H9 (cell line): Measurements from ENCODE around the gene IL25. TPM values are rescaled to one million over a fixed set of nuclear protein-coding genes. Genes with fewer than 3 reads are reported as not detected.
A peak's percentile ranks its signal among the peaks of the same experiment; 100 is the strongest.

ENCODE experiments used
- DNase-seq: peaks from one replicate; pipeline ENCODE4 v3.0.0-alpha.2; 2017
- H2AFZ ChIP-seq: one replicate; pipeline ENCODE4 v1.6.1; 2013; ENCODE audit warnings: mild to moderate bottlenecking, low read length, control low read depth, moderate library complexity
- H2AK5ac ChIP-seq: 2 replicates; pipeline ENCODE4 v1.6.1; 2013; ENCODE audit warnings: low read length, control low read depth, mixed read lengths; ENCODE audit not compliant: insufficient read length
- H2BK120ac ChIP-seq: one replicate; pipeline ENCODE4 v1.6.1; 2013; ENCODE audit warnings: low read depth, mild to moderate bottlenecking, low read length, control low read depth, inconsistent platforms; ENCODE audit not compliant: poor library complexity, severe bottlenecking
- H2BK12ac ChIP-seq: 2 replicates; pipeline ENCODE4 v1.6.1; 2013; ENCODE audit warnings: low read length, control low read depth, mixed read lengths, low read depth; ENCODE audit not compliant: insufficient read length
- H2BK15ac ChIP-seq: 2 replicates; pipeline ENCODE4 v1.6.1; 2013; ENCODE audit warnings: low read depth, low read length, control low read depth
- H2BK20ac ChIP-seq: one replicate; pipeline ENCODE4 v1.6.1; 2013; ENCODE audit warnings: low read depth, mild to moderate bottlenecking, low read length, control low read depth, inconsistent platforms; ENCODE audit not compliant: poor library complexity, severe bottlenecking
- H2BK5ac ChIP-seq: 2 replicates; pipeline ENCODE4 v1.6.1; 2013; ENCODE audit warnings: low read length, control low read depth, mixed read lengths; ENCODE audit not compliant: insufficient read length
- H3K14ac ChIP-seq: 2 replicates; pipeline ENCODE4 v1.6.1; 2013; ENCODE audit warnings: low read length, control low read depth; ENCODE audit not compliant: insufficient read depth
- H3K18ac ChIP-seq: 2 replicates; pipeline ENCODE4 v1.6.1; 2013; ENCODE audit warnings: low read depth, mild to moderate bottlenecking, mixed read lengths, low read length, control low read depth; ENCODE audit not compliant: insufficient read length
- H3K23ac ChIP-seq: 2 replicates; pipeline ENCODE4 v1.6.1; 2013; ENCODE audit warnings: low read length, control low read depth, mixed read lengths, low read depth; ENCODE audit not compliant: insufficient read length
- H3K23me2 ChIP-seq: 2 replicates; pipeline ENCODE4 v1.6.1; 2013; ENCODE audit warnings: low read depth, mild to moderate bottlenecking, mixed read lengths, low read length, control low read depth; ENCODE audit not compliant: insufficient read length, poor library complexity, severe bottlenecking
- H3K27ac ChIP-seq: 2 replicates; pipeline ENCODE4 v1.5.1; 2013; ENCODE audit warnings: low read length, control low read depth, mixed read lengths, low read depth; ENCODE audit not compliant: insufficient read length
- H3K27me3 ChIP-seq: 2 replicates; pipeline ENCODE4 v1.6.1; 2013; ENCODE audit warnings: low read length, control low read depth, inconsistent platforms; ENCODE audit not compliant: insufficient read depth
- H3K4ac ChIP-seq: 2 replicates; pipeline ENCODE4 v1.6.1; 2013; ENCODE audit warnings: low read depth, mild to moderate bottlenecking, control low read depth, inconsistent platforms, low read length, moderate library complexity
- H3K4me1 ChIP-seq: 2 replicates; pipeline ENCODE4 v1.6.1; 2013; ENCODE audit warnings: low read length, control low read depth, inconsistent platforms; ENCODE audit not compliant: insufficient read depth
- H3K4me2 ChIP-seq: 2 replicates; pipeline ENCODE4 v1.6.1; 2013; ENCODE audit warnings: low read length, control low read depth, mixed read lengths; ENCODE audit not compliant: insufficient read length, insufficient read depth
- H3K56ac ChIP-seq: 2 replicates; pipeline ENCODE4 v1.6.1; 2013; ENCODE audit warnings: low read depth, mild to moderate bottlenecking, mixed read lengths, low read length, control low read depth; ENCODE audit not compliant: insufficient read length
- H3K79me1 ChIP-seq: 2 replicates; pipeline ENCODE4 v1.6.1; 2013; ENCODE audit warnings: low read depth, mild to moderate bottlenecking, moderate library complexity, low read length, control low read depth, inconsistent platforms; ENCODE audit not compliant: insufficient read depth, poor library complexity, severe bottlenecking
- H3K79me2 ChIP-seq: 2 replicates; pipeline ENCODE4 v1.6.1; 2013; ENCODE audit warnings: low read length, control low read depth, inconsistent platforms; ENCODE audit not compliant: insufficient read depth
- H3K9ac ChIP-seq: 2 replicates; pipeline ENCODE4 v1.6.1; 2013; ENCODE audit warnings: low read length, control low read depth, mixed read lengths; ENCODE audit not compliant: insufficient read length; ENCODE audit errors: extremely low read depth
- H3K9me3 ChIP-seq: one replicate; pipeline ENCODE4 v1.6.1; 2013; ENCODE audit warnings: low read depth, low read length, inconsistent platforms; ENCODE audit not compliant: control insufficient read depth
- H3T11ph ChIP-seq: one replicate; pipeline ENCODE4 v1.6.1; 2013; ENCODE audit warnings: mild to moderate bottlenecking, low read length, control low read depth, inconsistent platforms
- H4K20me1 ChIP-seq: one replicate; pipeline ENCODE4 v1.6.1; 2013; ENCODE audit not compliant: control insufficient read depth, insufficient read length, insufficient read depth
- H4K5ac ChIP-seq: 2 replicates; pipeline ENCODE4 v1.6.1; 2013; ENCODE audit warnings: low read depth, mild to moderate bottlenecking, mixed read lengths, low read length, control low read depth; ENCODE audit not compliant: insufficient read length
- H4K8ac ChIP-seq: replicated peaks from 2 replicates; pipeline ENCODE4 v1.6.1; 2013; ENCODE audit warnings: low read length, control low read depth, mixed read lengths, low read depth; ENCODE audit not compliant: insufficient read length
- H4K91ac ChIP-seq: 2 replicates; pipeline ENCODE4 v1.6.1; 2013; ENCODE audit warnings: low read depth, mild to moderate bottlenecking, moderate library complexity, mixed read lengths, low read length, control low read depth; ENCODE audit not compliant: insufficient read length
- H3K27ac Mint-ChIP-seq, 3 experiments: 2 replicates in 2 of 3; 3 replicates in 1 of 3; pipeline ENCODE4 v1.8.0; 2020 to 2021; ENCODE audit warnings: mixed read lengths in 3 of 3, mild to moderate bottlenecking in 1 of 3, moderate library complexity in 1 of 3
- H3K27me3 Mint-ChIP-seq: 2 replicates; pipeline ENCODE4 v1.8.0; 2021; ENCODE audit warnings: low read depth, mild to moderate bottlenecking, moderate library complexity, mixed read lengths
- H3K36me3 Mint-ChIP-seq, 3 experiments: 2 replicates in 2 of 3; 3 replicates in 1 of 3; pipeline ENCODE4 v1.8.0; 2020 to 2021; ENCODE audit warnings: low read depth in 3 of 3, mixed read lengths in 3 of 3; ENCODE audit not compliant: insufficient read depth in 1 of 3
- H3K4me1 Mint-ChIP-seq, 2 experiments: 2 replicates each; pipeline ENCODE4 v1.8.0; 2020; ENCODE audit warnings: mixed read lengths in 2 of 2
- H3K4me3 Mint-ChIP-seq, 2 experiments: 2 replicates in 1 of 2; 3 replicates in 1 of 2; pipeline ENCODE4 v1.8.0; 2020 to 2021; ENCODE audit warnings: mild to moderate bottlenecking in 2 of 2, mixed read lengths in 2 of 2, moderate library complexity in 1 of 2
- H3K9me3 Mint-ChIP-seq, 2 experiments: 2 replicates in 1 of 2; 3 replicates in 1 of 2; pipeline ENCODE4 v1.8.0; 2020; ENCODE audit warnings: mild to moderate bottlenecking in 2 of 2, mixed read lengths in 2 of 2, moderate library complexity in 1 of 2
- WGBS: extraction: QIAGEN DNeasy Blood & Tissue Kit; methylation state at CpG from one replicate; pipeline ENCODE4 v1.1.7; 2013; ENCODE audit warnings: missing lambda C conversion rate, low lambda C conversion rate, mixed read lengths; ENCODE audit not compliant: insufficient read length; ENCODE audit errors: extremely low coverage; 5-methylcytosine and 5-hydroxymethylcytosine counted together
- total RNA-seq: library from RNA; stranded (reverse); gene quantifications from 2 replicates; pipeline ENCODE4 v1.2.1, GENCODE V29; 2021
- TF ChIP-seq, protein P1 (sequence below): fragments of 200-600 bp; sonication (generic); conservative IDR thresholded peaks from 3 replicates; pipeline ENCODE4 v1.8.0; 2021; ENCODE audit warnings: antibody characterized with exemption, mild to moderate bottlenecking

The IL25 gene
- total RNA-seq, 1 experiment from 2014 or later = not detected

DNA sequence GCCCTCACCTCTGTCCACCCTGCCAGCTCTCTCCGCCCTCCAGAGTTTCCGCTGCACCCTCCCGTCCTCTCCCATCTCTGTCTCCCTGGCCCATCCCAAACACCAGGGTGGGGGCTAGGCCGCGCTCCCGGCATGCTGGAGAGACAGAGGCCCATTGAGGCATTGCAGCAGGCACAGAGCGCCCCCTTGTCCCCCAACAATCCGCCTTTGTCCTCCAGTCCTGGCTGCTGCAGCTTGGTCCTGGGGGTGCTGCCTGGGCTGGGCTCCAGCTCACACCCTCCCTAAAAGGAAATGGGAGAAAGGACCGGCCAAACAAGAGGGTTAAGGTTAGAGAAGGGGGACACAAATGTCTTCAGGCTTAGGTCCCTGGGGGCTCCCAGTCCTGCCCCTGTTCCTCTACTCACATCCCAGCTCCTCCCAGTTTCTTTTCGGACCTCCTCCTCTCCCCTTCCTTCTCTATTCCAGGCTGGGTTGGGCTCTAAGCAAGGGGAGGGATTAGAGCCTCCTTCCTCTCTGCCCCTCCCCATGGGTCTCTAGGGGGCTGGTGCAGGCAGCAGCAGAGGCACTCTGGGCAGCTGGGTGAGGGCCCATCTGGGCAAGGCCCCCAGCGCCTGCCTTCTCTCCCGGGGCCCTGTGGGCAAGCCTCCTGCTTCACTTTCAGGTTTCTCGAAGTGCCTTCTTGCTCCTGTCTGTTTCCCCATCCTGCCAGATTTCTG, 4.0 kb downstream of the IL25 start, which contains the start of gene CMTM5:
TSS of gene CMTM5 (plus strand) at position 565 of the 716 bp plus-strand sequence. CDS start 206 bp downstream, outside the sequence.
- no peak within 1 kb of the TSS; the same call in 1 of the 2 replicates for H2BK15ac ChIP-seq
- peak; percentile 66 for DNase-seq
- no peaks in the 10 kb centered on the region for H3K9me3 Mint-ChIP-seq
- no CpG with 5 or more reads among the region's 13 CpGs for WGBS
- H3K27me3 ChIP-seq = no peaks in the 10 kb centered on the region; the same call in 1 of the 2 replicates
- peak within 1 kb of the TSS in 1 of 2 experiments; percentile 47; a peak in 3 of 5 replicates for H3K4me3 Mint-ChIP-seq
- no peak within 1 kb of the TSS for H2BK120ac ChIP-seq
- no peak within 1 kb of the TSS for H4K8ac ChIP-seq
- H3K4ac ChIP-seq = no peak within 1 kb of the TSS
- no peaks in the 10 kb centered on the region for H4K20me1 ChIP-seq
- no peaks in the 10 kb centered on the region for H3K36me3 Mint-ChIP-seq
- no peaks in the 10 kb centered on the region for H3K79me1 ChIP-seq
- no peaks in the 10 kb centered on the region for H3K4me1 ChIP-seq
- H2BK5ac ChIP-seq = no peak within 1 kb of the TSS
- no peak within 1 kb of the TSS for H3K27ac ChIP-seq
- H3K27me3 Mint-ChIP-seq = peaks cover 77% of the 10 kb centered on the region
- no peak within 1 kb of the TSS for H3K4me2 ChIP-seq
- H3K56ac ChIP-seq = no peak within 1 kb of the TSS
- H3K27ac Mint-ChIP-seq = peak within 1 kb of the TSS in 1 of 3 experiments; percentile 88; a peak in 1 of 7 replicates
- no peak within 1 kb of the TSS for H2BK20ac ChIP-seq
- H4K91ac ChIP-seq = no peak within 1 kb of the TSS
- TF ChIP-seq, protein P1, sequence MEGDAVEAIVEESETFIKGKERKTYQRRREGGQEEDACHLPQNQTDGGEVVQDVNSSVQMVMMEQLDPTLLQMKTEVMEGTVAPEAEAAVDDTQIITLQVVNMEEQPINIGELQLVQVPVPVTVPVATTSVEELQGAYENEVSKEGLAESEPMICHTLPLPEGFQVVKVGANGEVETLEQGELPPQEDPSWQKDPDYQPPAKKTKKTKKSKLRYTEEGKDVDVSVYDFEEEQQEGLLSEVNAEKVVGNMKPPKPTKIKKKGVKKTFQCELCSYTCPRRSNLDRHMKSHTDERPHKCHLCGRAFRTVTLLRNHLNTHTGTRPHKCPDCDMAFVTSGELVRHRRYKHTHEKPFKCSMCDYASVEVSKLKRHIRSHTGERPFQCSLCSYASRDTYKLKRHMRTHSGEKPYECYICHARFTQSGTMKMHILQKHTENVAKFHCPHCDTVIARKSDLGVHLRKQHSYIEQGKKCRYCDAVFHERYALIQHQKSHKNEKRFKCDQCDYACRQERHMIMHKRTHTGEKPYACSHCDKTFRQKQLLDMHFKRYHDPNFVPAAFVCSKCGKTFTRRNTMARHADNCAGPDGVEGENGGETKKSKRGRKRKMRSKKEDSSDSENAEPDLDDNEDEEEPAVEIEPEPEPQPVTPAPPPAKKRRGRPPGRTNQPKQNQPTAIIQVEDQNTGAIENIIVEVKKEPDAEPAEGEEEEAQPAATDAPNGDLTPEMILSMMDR = no peak
- no peaks in the 10 kb centered on the region for H3K23me2 ChIP-seq
- H3K79me2 ChIP-seq = no peaks in the 10 kb centered on the region
- H2BK12ac ChIP-seq = no peak within 1 kb of the TSS
- H3K23ac ChIP-seq = no peak within 1 kb of the TSS
- no peak within 1 kb of the TSS for H3K9ac ChIP-seq
- H2AFZ ChIP-seq = no peak within 1 kb of the TSS
- H3K9me3 ChIP-seq = no peaks in the 10 kb centered on the region
- H4K5ac ChIP-seq = no peak within 1 kb of the TSS
- peaks cover 9 to 22% of the 10 kb centered on the region in 2 experiments for H3K4me1 Mint-ChIP-seq
- no peak within 1 kb of the TSS for H2AK5ac ChIP-seq
- H3K18ac ChIP-seq = no peak within 1 kb of the TSS
- no peak within 1 kb of the TSS for H3T11ph ChIP-seq
- peak within 1 kb of the TSS; percentile 24; the same call in 1 of the 2 replicates for H3K14ac ChIP-seq
